DOHH2 (cell line): ENCODE data around the gene C1QBP.

ENCODE experiments used
- H3F3A ChIP-seq: fragments of 200-600 bp; sonication (generic), shearing (Covaris generic); 2 replicates; pipeline ENCODE4 v1.6.0; 2016; ENCODE audit warnings: antibody characterized with exemption, mild to moderate bottlenecking; ENCODE audit not compliant: control insufficient read depth, insufficient read depth
- H3K27ac ChIP-seq: fragments of 200-600 bp; sonication (generic); 2 replicates; pipeline ENCODE4 v1.5.1; 2014; ENCODE audit warnings: low read depth, mild to moderate bottlenecking, low read length, moderate library complexity
- H3K27me3 ChIP-seq: fragments of 200-600 bp; sonication (generic); 2 replicates; pipeline ENCODE4 v1.6.1; 2014; ENCODE audit warnings: mild to moderate bottlenecking, low read length, mixed read lengths; ENCODE audit not compliant: control insufficient read depth
- H3K36me3 ChIP-seq: fragments of 200-600 bp; sonication (generic); 2 replicates; pipeline ENCODE4 v1.6.1; 2014; ENCODE audit warnings: mild to moderate bottlenecking, low read length, moderate library complexity, mixed read lengths; ENCODE audit not compliant: control insufficient read depth
- H3K4me1 ChIP-seq: fragments of 200-600 bp; sonication (generic); 2 replicates; pipeline ENCODE4 v1.6.1; 2014; ENCODE audit warnings: mild to moderate bottlenecking, low read length, mixed read lengths; ENCODE audit not compliant: control insufficient read depth
- H3K4me2 ChIP-seq: fragments of 200-600 bp; sonication (generic); 2 replicates; pipeline ENCODE4 v1.6.0; 2014; ENCODE audit warnings: mild to moderate bottlenecking, low read length, moderate library complexity
- H3K4me3 ChIP-seq: fragments of 200-600 bp; sonication (generic); 2 replicates; pipeline ENCODE4 v1.5.1; 2014; ENCODE audit warnings: mild to moderate bottlenecking, low read length, mixed read lengths
- H3K79me2 ChIP-seq: fragments of 200-600 bp; sonication (generic); 2 replicates; pipeline ENCODE4 v1.6.1; 2014; ENCODE audit warnings: mild to moderate bottlenecking, low read length, mixed read lengths; ENCODE audit not compliant: control insufficient read depth
- H3K9me2 ChIP-seq: fragments of 200-600 bp; sonication (generic); replicated peaks from 2 replicates; pipeline ENCODE4 v1.6.1; 2014; ENCODE audit warnings: mild to moderate bottlenecking, low read length, mixed read lengths; ENCODE audit not compliant: control insufficient read depth
- H3K9me3 ChIP-seq: fragments of 200-600 bp; sonication (generic); 2 replicates; pipeline ENCODE4 v1.6.1; 2014; ENCODE audit warnings: antibody characterized with exemption, low read length, mixed read lengths; ENCODE audit not compliant: control insufficient read depth, insufficient read depth
- H4K20me1 ChIP-seq: fragments of 200-600 bp; sonication (generic); 2 replicates; pipeline ENCODE4 v1.6.0; 2014; ENCODE audit warnings: low read depth, mild to moderate bottlenecking, antibody characterized with exemption, low read length, moderate library complexity; ENCODE audit not compliant: control insufficient read depth, insufficient read depth
- CTCF ChIP-seq: fragments of 200-600 bp; sonication (generic); IDR thresholded peaks from one replicate; pipeline ENCODE4 v1.5.1; 2014; ENCODE audit warnings: antibody characterized with exemption, mild to moderate bottlenecking, low read depth, low read length; ENCODE audit not compliant: poor library complexity, severe bottlenecking
- EZH2phosphoT487 ChIP-seq: fragments of 200-600 bp; sonication (generic); IDR thresholded peaks from 2 replicates; pipeline ENCODE4 v1.6.1; 2017; ENCODE audit warnings: borderline replicate concordance, mild to moderate bottlenecking, antibody characterized with exemption, low read length, moderate library complexity, mixed read lengths

Gene C1QBP

DNA sequence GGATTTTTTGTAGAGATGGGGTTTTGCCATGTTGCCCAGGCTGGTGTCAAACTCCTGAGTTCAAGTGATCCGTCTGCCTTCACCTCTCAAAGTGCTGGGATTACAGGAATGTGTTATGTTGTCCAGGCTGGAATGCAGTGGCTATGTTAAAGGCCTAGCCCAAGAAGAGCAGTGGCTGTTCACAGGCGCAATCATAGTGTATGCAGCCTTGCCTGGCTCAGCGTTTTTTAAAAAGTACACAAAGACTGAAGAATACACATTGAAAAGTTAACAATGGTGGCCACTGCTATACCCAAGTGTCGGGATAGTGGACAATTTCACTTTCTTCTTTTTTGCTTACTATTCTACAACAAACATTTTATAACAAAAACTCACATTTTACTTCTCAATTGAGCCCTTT is 40.0 kb upstream of the C1QBP start:
- H3K4me3 ChIP-seq = no peak overlapping the region
- H4K20me1 ChIP-seq = peaks cover 4% of the 10 kb centered on the region; the same call in 1 of the 2 replicates
- no peaks in the 10 kb centered on the region for H3K9me3 ChIP-seq
- no peaks in the 10 kb centered on the region for H3F3A ChIP-seq
- no peaks in the 10 kb centered on the region for H3K9me2 ChIP-seq
- H3K4me1 ChIP-seq = peaks cover 4% of the 10 kb centered on the region; the same call in 1 of the 2 replicates
- H3K27me3 ChIP-seq = no peaks in the 10 kb centered on the region
- no peak for TF ChIP-seq EZH2phosphoT487
- TF ChIP-seq CTCF = no peak
- H3K79me2 ChIP-seq = peaks cover 38% of the 10 kb centered on the region
- no peak overlapping the region for H3K4me2 ChIP-seq
- peaks cover 90% of the 10 kb centered on the region for H3K36me3 ChIP-seq
- H3K27ac ChIP-seq = no peak overlapping the region

- Histone ChIP-seq H3K4me2 (no peak overlapping the region), H3K27me3 (no peaks in the 10 kb centered on the region), H3K79me2 (peaks cover 8% of the 10 kb centered on the region), H3K9me2 (no peaks in the 10 kb centered on the region), H4K20me1 (peaks cover 4% of the 10 kb centered on the region; the same call in 1 of the 2 replicates), H3F3A (peaks cover 10% of the 10 kb centered on the region), H3K9me3 (no peaks in the 10 kb centered on the region), H3K36me3 (peaks cover 60% of the 10 kb centered on the region), H3K4me1 (peaks cover 3% of the 10 kb centered on the region; the same call in 1 of the 2 replicates), H3K27ac (no peak overlapping the region), H3K4me3 (no peak overlapping the region)
- TF ChIP-seq EZH2phosphoT487 (no peak), CTCF (no peak)
Measured at GRCh38 chr17:5473906-5474305, 35.0 kb upstream of the C1QBP start.

GRCh38 chr17:5472511-5472910 is 33.6 kb upstream of the C1QBP start:
- Histone ChIP-seq H4K20me1 (peaks cover 5% of the 10 kb centered on the region; the same call in 1 of the 2 replicates), H3K9me2 (no peaks in the 10 kb centered on the region), H3K36me3 (peaks cover 52% of the 10 kb centered on the region), H3K4me1 (peaks cover 3% of the 10 kb centered on the region; the same call in 1 of the 2 replicates), H3K4me3 (no peak overlapping the region), H3F3A (peaks cover 10% of the 10 kb centered on the region), H3K79me2 (peaks cover 19% of the 10 kb centered on the region), H3K9me3 (no peaks in the 10 kb centered on the region), H3K4me2 (no peak overlapping the region), H3K27ac (no peak overlapping the region), H3K27me3 (no peaks in the 10 kb centered on the region)
- no peak for TF ChIP-seq EZH2phosphoT487
- no peak for TF ChIP-seq CTCF

GRCh38 chr17:5468075-5468473 is 29.1 kb upstream of the C1QBP start:
- TF ChIP-seq CTCF (no peak), EZH2phosphoT487 (no peak)
- Histone ChIP-seq H3K27ac (peak overlapping the region; percentile 27), H3K4me3 (peak overlapping the region; percentile 89), H3K9me2 (no peaks in the 10 kb centered on the region), H3F3A (peaks cover 10% of the 10 kb centered on the region), H3K36me3 (peaks cover 52% of the 10 kb centered on the region), H3K9me3 (no peaks in the 10 kb centered on the region), H3K4me2 (peak overlapping the region; percentile 69), H3K27me3 (no peaks in the 10 kb centered on the region), H4K20me1 (peaks cover 14% of the 10 kb centered on the region), H3K4me1 (peaks cover 29% of the 10 kb centered on the region), H3K79me2 (peaks cover 57% of the 10 kb centered on the region)
